DOHH2 (cell line): ENCODE results near the gene SLC39A5.

ENCODE experiments used
- CTCF ChIP-seq: fragments of 200-600 bp; sonication (generic); IDR thresholded peaks from one replicate; pipeline ENCODE4 v1.5.1; 2014; ENCODE audit warnings: antibody characterized with exemption, mild to moderate bottlenecking, low read depth, low read length; ENCODE audit not compliant: poor library complexity, severe bottlenecking
- EZH2phosphoT487 ChIP-seq: fragments of 200-600 bp; sonication (generic); IDR thresholded peaks from 2 replicates; pipeline ENCODE4 v1.6.1; 2017; ENCODE audit warnings: borderline replicate concordance, mild to moderate bottlenecking, antibody characterized with exemption, low read length, moderate library complexity, mixed read lengths

DNA sequence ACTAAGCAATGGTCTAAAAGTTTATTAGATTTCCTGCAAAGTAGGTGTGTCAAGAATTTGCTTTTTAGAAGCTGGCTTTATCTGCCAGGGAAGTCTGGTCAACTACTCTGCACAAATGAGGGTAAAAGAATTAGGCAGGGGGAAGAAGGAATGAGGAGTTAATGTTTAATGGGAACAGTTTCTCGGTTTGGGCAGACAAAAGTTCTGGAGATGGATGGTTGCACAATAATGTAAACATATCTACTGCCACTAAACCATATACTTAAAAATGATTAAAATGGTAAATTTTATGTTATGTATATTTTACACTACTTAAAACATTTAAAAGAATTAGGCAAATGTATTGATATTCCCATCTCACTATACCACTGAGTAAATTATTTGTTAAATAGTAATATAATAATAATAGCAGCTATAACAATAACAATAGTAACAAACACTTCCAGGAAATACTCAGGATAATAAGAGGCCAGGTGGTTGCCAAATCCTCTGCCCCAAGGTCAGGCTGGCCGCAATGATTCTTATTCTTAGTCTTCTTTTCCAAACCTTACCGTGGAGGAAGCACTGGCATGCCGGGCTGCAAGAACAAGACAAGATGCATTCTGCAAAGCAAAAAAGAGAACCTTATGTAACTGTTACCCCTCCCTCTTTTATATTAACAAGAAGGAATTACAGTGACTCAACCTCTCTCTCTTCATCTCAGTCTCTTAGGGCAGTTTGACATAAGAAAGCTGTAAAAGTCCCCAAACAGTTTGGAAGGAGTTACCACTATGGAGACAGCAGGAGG lies 56.4 kb downstream of the SLC39A5 start:
- TF ChIP-seq CTCF (no peak), EZH2phosphoT487 (no peak)
